ENCODE measurements around the gene ARPC2. TPM values are rescaled to one million over a fixed set of nuclear protein-coding genes. Genes with fewer than 3 reads are reported as not detected.

ARPC2 gene
- total and polyA plus RNA-seq, 10 of the 15 experiments (the other 5 are each of a cell fraction or from before 2014, with no cell fraction given): 440 to 980 (median 709) TPM

DNA sequence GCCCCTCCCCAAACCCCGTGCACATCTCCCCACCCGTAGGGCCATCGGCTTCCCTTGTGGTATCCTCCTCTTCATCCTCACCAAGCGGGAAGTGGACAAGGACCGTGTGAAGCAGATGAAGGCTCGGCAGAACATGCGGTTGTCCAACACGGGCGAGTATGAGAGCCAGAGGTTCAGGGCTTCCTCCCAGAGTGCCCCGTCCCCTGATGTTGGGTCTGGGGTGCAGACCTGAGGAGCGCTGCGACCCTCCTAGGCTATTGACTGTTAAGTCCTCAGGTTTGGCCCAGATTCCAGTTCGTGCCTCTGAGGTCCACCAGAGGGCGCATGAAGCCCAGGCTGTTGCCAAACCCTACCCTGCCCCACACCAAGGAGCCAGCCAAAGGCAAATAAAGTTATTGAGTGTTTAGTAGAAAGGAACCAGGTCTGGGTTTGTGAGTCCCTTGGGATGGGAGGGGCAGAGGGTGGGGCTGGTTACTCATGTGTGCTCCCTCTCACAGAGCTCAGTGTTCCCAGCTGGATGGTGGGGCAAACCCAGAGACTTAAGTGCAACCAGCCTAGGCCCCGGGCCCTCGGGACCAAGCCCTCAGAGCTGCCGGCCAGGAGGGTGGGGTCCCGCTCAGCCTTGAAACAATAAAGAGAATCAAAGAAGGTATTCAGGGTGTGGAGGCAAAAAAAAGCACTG is 55.7 kb downstream of the ARPC2 start (continued):
- TF ChIP-seq CEBPZ (IDR thresholded peaks at IDR 0.05; ENCODE audit: low read depth, low read length) (no peak), EZH2 (IDR thresholded peaks at IDR 0.05; ENCODE audit: borderline replicate concordance, control insufficient read depth, low read depth, low read length) (no peak), JUND (IDR thresholded peaks at IDR 0.05; ENCODE audit: low read depth, low read length) (no peak), BHLHE40 (IDR thresholded peaks at IDR 0.05; ENCODE audit: borderline replicate concordance in 1 of 2, low read depth in 2 of 2, low read length in 1 of 2) (0 out of 4 replicates have a peak, but pooled peaks of 1 of the 2 experiments have one; percentile 14), TBL1XR1 (IDR thresholded peaks at IDR 0.05; ENCODE audit: low read depth, low read length) (0 out of 2 replicates have a peak, but pooled peaks have one; percentile 27), RELB (IDR thresholded peaks at IDR 0.05; ENCODE audit: low read depth) (no peak), SREBF2 (IDR thresholded peaks at IDR 0.05; ENCODE audit: low read length) (no peak), NR2C2 (IDR thresholded peaks at IDR 0.05; ENCODE audit: borderline replicate concordance, control insufficient read depth, insufficient read length, low read depth) (no peak), SIN3A (IDR thresholded peaks at IDR 0.05; ENCODE audit: low read depth, low read length) (no peak), SMARCA5 (IDR thresholded peaks at IDR 0.05) (peak; percentile 62; the same call in 1 of the 2 replicates), BRCA1 (IDR thresholded peaks at IDR 0.05; ENCODE audit: low read depth, low read length) (no peak), SUPT20H (IDR thresholded peaks at IDR 0.05; ENCODE audit: borderline replicate concordance, control insufficient read depth, low read depth, low read length) (no peak), IRF5 (IDR thresholded peaks at IDR 0.05; ENCODE audit: borderline replicate concordance) (no peak), NBN (IDR thresholded peaks at IDR 0.05) (no peak), SIX5 (IDR thresholded peaks at IDR 0.05; ENCODE audit: low read depth, low read length, severe bottlenecking) (no peak), CREB1 (IDR thresholded peaks at IDR 0.05; ENCODE audit: low read depth) (no peak), LARP7 (IDR thresholded peaks at IDR 0.05) (no peak), ZNF622 (IDR thresholded peaks at IDR 0.05) (no peak), RUNX3 (IDR thresholded peaks at IDR 0.05; ENCODE audit: low read length) (0 out of 2 replicates have a peak, but pooled peaks have one; percentile 39)
- TF ChIP-seq, protein P1, sequence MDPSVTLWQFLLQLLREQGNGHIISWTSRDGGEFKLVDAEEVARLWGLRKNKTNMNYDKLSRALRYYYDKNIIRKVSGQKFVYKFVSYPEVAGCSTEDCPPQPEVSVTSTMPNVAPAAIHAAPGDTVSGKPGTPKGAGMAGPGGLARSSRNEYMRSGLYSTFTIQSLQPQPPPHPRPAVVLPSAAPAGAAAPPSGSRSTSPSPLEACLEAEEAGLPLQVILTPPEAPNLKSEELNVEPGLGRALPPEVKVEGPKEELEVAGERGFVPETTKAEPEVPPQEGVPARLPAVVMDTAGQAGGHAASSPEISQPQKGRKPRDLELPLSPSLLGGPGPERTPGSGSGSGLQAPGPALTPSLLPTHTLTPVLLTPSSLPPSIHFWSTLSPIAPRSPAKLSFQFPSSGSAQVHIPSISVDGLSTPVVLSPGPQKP (IDR thresholded peaks at IDR 0.05; ENCODE audit: low read depth, low read length): peak; percentile 29; the same call in 1 of the 2 replicates

Measured in GM12878 (cell line).